Stimulated activated CD4-positive, alpha-beta T cell treated with anti-CD3 and anti-CD28 coated beads, Interleukin-12 subunit alpha, Interleukin-12 subunit beta, amount 100 ng/mL, for 4 hours (primary cell): ENCODE measurements around the gene BORCS5.
"Not testable (repeated sequence)": the region's sequence is repeated elsewhere in the genome, so short reads cannot be mapped to it uniquely, and the experiment has no call there.

Experiments
- DNase-seq: peaks from one replicate; pipeline ENCODE4 v3.0.0-alpha.2; 2020

Gene BORCS5

DNA sequence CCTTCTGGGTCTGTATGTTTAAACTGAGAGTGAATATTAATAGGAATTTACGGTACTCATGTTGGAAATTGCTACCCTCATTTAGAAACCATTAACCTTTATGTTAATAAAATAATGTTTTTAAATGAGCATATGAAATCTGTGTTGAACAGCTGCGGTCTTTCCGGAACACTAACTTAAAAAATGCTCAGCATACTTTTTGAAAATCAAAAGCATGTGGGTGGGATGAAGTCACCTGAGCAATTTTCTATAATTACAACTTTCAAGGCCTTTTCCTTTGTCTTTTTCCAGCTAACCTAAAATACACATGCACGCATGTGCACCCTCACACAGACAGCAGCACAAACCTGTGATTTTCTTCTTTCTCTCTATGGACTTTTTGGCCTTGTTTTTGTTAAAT, 39.8 kb downstream of the BORCS5 start:
- DNase-seq, result no peak

DNA sequence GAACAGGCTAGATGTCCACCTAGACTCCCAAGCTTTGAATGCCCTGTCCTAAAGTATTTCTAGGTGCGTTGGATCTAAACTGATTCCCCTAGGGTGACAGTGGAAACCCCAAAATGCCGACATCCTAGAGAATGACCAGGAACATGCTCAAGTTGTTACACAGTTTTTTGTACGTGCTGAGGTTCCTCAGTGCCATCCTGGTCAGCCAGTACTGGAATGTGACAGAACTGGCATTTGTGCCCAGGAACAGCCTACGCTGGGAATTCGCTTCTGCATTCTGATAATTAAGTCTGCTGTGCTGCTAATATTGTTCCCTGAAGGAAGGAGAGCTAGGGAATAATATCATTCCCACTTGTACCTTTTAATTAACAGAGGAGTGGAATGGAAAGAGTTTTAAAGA, 40.3 kb downstream of the BORCS5 start:
- no peak for DNase-seq

DNA sequence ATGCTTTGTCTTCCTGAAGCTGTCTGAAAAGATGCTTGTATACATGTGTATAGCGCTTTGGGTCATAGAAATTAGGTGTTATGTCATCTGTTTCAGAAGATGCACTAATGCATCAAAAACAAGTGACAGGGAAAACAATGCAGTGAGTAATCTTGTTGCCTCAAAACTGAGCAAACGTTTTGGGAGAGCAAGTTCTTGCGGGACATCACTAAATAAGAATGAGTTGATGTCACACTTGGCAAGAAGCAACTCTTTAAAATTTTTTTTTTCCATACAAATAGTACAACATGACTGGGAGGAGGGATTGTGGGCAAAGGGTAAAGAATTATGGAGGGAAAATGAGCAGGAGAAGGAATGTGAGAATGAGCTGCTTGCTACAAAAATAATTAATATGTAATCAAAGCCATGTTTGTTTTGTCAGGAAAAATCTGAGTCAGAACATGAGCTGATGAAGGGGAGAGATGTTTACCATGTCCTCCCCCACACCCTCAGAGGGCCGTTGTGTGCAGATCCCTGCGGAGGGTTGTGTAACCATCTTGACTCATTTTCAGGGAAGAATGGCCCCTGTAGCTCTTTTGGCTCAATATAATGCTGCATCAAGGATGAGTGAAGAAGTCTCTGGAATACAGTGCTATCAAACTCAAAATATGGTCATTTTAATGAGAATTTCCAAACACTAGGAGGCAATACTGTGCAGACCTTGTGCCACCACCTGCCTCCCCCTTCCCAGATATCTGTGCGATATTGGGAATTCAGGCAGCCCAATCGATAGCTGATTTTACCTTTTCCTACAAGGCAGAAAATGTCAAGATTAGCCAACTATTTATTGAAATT, 41.4 kb downstream of the BORCS5 start:
- no peak for DNase-seq

DNA sequence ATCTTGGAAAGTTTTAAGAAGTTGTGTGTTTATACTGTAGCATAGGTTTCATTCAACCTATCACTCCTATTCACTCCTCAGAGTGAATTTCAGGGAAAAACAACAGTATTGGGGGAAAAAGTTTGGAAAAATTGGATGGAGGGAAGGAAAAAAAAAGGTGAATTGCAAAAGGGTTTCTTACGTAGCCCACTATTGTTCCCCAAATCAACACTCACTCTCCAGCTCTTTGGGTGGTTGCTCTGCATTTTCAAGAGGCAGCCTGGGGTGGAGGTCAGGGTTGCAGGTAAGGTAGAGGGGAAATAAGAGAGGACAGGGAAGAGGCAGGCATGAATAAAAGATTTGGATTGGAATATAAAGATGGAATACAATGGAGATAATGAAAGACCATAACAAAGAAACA, 42.3 kb downstream of the BORCS5 start:
- no peak for DNase-seq

DNA sequence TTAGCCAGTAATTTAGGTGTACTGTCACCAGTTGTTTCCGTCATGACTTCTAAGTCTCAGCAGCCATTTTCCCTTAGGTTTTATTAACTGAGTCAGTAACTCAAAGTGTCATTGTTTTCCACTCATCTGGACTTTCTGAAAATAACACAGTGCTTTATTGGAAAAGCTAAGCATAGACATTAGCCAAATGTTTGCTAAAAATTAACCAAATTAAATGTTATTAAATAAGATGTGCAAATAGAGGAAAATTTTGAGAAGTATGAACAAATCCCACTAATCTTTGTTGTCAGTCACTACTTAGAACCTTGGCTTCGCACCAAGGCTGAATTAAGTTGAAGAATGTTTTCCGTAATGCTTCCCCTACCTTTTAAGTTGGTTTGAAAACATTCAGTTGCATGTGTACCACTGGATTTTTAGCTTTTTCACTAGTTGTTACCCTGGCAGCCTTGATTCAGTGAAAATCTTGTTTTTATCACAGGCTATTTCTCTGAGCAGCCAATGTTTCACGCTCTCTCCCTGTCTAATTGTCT, 43.0 kb downstream of the BORCS5 start:
- DNase-seq, result no peak

DNA sequence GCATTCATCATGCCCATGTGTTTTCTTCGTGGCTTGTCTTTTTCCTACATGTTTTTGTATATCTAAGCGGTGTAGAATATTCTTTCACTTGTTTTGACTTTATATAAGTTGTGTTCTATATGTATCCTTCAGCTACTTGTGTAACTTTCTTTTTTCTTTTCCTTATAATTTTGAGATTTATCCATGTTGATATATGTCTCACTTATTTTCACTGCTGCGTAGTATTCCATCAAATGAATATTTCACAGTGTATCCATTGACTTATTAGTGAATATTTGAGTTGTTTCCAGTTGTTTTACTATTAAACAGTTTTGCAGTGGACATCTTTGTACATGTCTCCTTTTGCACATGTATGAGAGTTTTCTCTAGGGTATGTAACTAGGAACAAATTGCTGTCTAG, 43.9 kb downstream of the BORCS5 start:
- DNase-seq, result no peak

DNA sequence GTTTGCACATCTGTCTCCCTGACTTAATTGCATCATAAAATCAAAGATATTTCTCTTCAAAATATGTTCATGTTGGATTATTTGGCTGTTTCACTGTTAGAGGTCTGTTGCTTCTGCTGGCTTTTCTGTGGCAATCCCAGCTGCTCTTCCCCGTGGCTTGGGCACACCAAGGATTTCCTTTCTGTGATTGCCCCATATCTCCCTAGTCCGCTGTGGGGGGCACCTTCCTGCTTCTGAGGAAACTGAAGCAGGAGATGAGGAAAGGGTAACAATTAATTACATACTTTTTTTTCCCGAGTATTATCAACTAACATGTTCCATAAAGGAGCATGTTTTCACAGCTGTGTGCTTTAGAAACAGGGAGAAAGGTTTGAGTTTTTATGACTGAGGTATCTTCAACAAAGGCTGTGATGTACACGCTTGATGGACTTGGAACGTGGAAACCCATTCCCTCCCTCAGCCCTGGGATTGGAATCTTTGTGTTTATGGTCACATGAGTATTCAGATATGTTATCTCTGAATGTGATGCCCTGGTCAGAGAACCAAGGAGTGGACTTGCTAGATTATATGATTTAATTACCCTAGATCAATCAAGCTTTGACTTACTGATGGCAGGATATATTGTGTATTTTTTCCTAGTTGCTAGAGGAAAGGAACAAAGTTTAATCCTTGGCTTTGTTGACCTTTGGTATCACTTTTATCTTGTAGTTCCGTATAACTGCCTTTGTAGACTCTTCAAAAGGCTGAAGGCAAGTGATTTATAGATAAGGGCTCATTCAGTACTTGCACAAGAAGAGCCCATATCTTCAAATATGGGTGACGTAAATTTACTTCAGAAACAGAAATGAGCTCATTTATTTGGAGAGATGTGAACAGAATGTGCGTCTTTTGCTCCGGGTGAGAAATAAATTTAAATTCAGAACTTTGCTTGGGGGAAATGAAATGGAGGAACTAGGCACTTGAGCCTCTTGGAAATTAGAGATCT, 46.7 kb downstream of the BORCS5 start:
- no peak for DNase-seq

DNA sequence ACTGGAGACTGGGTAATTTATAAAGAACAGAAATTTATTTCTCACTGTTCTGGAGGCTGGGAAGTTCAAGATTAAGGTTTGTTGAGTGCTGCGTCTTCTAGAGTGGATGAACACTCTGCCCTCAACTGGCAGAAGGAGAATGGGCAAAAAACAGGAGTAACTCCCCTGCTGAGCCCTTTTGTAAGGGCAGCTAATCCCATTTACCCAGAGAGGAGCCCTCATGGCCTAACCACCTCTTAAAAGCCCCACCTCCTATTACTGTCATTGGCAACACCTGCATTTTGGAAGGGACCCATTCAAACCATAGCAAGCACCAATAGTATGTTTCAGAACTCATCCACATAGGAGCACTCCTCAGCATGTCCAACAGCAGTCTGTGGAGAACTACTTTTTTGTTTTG, 47.4 kb downstream of the BORCS5 start:
- no peak for DNase-seq

DNA sequence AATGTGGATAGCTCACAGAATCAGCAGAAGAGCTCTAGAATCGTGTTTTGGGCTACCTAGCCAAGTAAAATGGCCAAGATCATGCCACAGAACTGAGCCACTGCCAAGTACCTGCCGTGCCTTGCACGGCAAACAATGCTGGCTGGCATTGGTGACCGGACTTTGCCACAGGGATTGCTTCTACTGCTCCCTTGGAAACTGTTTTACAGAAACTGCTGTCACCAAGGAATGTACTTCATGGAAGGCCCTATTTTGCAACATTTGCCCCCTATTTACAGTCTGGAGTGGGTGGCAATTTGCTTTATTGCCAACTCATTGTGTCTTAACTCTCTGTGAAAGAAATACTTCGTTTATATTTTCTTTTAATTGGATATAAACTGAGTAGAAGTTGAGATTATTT, 49.0 kb downstream of the BORCS5 start:
- no peak for DNase-seq

DNA sequence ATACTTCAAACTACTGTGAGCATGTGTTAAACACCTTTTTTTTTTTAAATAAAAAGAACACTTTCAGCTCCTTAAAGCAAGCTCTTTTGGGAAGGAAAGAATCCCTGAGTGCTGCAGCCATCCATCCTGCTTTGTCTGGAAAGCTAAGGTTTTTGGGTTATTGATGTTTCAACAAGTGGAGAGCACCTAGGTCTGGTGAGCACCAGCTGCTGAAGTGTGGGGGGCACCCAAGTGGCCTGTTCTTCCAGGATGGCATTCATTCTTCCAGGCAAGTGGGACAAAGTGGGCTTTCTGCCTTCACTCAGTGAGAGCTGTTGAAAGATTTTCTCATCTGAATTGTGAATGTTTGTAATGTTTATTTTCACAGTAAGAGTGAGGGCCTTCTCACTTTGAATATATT, 49.9 kb downstream of the BORCS5 start:
- DNase-seq, result no peak

DNA sequence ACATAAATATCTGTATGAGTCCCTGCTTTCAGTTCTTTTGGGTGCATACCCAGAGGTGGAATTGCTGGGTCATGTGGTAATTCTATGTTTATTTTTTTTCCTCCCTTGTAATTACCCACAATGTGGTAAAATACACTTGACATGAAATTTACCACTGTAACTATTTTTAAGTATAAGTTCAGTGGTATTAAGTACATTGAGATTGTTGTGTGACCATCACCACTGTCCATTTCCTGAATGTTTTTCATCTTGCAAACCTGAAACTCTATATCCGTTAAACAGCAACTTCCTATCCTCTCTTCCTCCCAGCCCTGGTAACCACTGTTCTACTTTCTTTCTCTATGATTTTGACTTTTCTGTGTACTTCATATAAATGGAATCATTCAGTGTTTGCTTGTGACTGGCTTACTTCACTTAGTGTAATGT, 51.4 kb downstream of the BORCS5 start:
- no peak for DNase-seq

DNA sequence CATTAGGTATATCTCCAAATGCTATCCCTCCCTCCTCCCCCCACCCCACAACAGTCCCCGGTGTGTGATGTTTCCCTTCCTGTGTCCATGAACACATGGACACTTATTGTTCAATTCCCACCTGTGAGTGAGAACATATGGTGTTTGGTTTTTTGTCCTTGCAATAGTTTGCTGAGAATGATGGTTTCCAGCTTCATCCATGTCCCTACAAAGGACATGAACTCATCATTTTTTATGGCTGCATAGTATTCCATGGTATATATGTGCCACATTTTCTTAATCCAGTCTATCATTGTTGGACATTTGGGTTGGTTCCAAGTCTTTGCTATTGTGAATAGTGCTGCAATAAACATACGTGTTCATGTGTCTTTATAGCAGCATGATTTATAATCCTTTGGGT, 52.5 kb downstream of the BORCS5 start:
- DNase-seq, result not testable (repeated sequence)

DNA sequence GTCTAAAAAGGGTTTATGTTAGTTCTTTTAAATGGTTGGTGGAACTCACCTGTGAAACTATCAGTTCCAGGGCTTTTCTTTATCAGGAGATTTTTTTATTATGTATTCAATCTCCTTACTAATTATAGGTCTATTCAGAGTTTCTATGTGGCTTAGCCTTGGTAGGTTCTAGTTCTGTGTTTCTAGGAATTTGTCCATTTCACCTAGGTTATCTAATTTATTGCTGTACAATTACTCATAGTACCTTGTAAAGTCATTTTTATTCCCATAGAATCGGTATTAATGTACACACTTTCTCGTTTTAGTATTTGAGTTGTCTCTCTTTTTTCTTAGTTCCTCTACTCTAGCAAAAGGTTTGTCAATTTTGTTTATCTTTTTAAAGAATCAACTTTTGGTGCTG, 59.0 kb downstream of the BORCS5 start:
- DNase-seq, result no peak

DNA sequence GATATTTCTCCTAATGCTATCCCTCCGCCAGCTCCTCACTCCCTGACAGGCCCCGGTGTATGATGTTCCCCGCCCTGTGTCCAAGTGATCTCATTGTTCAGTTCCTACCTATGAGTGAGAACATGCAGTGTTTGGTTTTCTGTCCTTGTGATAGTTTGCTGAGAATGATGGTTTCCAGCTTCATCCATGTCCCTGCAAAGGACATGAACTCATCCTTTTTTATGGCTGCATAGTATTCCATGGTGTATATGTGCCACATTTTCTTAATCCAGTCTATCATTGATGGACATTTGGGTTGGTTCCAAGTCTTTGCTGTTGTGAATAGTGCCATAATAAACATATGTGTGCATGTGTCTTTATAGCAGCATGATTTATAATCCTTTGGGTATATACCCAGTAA, 62.3 kb downstream of the BORCS5 start:
- DNase-seq, result not testable (repeated sequence)

DNA sequence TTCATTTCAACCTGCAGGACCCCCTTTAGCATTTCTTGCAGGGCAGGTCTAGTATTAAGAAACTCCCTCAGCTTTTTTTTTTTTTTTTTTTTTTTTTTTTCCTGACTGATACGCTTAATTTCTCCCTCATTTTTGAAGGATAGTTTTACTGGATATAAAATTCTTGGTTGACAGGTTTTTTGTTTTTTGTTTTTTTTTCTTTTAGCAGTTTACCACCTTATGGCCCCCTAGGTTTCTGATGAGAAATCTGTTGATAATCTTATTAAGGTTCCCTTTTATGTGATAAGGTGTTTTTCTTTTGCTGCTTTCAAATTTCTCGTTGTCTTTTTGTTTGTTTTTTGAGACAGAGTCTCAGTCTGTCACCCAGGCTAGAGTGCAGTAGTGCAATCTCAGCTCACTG, 66.5 kb downstream of the BORCS5 start:
- no peak for DNase-seq

DNA sequence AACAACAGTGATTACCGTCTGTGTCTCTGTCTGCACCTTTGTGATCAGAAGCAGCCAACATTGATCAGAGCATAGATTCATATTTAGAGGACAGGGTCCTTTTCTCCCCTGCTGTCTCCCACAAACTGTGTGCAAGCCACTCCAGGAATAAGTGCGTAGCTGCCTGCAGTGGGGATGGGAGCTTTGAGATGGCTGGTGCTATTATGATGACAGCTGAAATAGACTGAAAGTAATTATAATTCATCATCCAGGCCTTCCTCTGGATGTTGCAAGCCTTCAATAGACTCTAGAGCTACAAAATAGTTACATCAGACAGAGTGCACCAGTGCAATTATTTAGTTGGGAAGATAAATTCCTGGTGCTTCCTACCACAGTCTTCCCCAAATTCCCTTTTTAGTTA, 68.1 kb downstream of the BORCS5 start:
- no peak for DNase-seq

DNA sequence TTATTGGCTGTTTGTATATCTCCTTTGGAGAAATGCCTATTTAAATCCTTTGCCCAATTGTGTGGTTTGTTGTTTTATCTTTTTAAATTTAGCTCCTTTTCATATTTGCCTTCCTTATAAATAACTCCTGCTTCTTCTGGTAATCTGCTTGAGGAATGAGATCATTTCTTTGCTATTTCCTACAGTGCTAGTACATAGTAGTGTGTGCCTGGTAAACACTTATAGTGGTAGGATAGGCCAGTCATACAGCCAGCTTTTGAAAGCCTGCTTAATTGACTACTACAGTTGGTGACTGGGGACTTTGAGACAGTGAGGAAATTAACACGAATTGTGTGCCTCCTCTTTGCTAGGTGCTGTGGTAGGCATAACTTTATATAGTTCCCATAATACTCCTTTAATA, 68.7 kb downstream of the BORCS5 start:
- no peak for DNase-seq

DNA sequence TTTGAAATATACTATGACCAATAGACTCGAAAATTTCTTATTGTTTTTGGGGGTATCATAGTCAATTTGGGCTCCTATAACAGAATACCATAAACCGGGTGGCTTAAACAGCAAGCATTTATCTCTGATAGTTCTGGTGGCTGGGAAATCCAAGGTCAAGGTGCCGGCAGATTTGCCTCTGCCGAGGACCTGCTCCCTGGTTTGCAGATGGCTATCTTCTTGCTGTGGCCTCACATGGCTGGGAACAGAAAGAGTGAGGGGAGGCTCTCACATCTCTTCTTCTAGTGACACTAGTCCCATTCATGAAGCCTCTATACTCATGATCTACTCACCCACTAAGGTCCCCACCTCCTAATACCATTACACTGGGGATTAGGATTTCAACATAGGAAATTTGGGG, 70.7 kb downstream of the BORCS5 start:
- no peak for DNase-seq

DNA sequence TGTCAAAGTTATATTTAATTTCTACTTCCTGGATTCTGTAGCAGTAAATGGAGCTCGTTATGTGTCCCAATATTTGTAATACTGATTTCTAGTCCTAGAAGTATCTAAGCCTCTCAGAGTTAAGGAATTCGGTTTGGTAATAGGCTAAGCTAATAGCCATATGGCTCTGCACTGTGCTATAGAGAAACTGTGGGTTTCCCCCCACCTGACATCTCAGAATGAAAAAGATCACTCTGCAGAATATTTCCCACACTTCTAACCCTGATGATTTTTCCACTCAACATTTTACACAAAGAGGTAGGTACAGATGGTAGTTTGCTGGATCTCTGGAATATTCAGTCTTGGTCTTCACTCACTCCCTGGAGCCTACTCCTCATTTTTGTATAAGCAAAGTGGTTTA, 71.2 kb downstream of the BORCS5 start:
- DNase-seq, result no peak

DNA sequence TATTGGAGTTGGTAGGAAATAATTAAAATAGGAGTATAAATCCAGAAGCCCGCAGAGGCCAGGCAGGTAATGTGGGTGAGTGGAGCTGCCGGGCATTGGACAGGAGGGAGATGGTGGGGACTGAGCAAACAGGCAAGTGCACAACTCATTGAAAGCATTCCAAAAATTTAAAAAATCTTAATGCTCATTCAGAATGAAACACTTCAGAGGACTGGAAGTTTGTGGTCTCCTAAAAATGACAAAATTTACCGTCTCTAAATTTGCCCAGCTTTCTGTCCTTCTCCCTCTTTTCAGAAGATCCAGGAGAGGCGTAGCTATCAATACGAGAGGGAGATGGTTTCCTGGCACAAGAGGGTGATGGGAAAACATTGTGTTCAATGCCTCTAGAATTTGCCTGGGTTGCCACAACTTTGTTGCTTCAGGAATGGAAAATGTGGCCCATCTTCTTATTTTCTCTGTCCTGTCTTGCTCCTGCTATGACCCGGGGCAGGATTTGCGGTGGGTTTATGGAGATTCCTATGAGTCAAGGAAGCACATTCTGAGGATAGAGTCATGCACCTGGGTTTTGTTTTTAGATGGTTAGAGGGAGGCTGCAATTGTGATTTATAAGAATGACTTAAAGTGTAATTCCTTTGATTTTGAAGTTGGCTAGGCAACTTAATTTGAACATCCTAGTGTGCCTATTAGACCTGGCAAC, 72.2 kb downstream of the BORCS5 start:
- no peak for DNase-seq

DNA sequence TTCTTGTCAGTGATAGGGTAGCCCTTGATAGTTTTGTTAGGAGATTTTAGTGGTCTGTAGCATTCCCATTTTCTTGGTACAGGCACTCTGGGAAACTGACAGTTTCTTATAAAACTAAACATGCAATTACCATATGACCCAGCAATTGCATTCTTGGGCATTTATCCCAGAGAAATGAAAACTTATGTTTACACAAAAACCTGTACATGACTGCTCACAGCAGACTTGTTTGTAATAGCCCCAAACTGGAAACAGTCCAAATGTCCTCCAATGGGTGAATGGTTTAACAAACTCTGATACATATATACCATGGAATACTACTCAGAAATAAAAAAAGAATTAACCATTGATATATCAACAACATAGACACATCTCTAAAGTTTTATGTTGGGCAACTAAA, 75.5 kb downstream of the BORCS5 start:
- DNase-seq, result no peak

DNA sequence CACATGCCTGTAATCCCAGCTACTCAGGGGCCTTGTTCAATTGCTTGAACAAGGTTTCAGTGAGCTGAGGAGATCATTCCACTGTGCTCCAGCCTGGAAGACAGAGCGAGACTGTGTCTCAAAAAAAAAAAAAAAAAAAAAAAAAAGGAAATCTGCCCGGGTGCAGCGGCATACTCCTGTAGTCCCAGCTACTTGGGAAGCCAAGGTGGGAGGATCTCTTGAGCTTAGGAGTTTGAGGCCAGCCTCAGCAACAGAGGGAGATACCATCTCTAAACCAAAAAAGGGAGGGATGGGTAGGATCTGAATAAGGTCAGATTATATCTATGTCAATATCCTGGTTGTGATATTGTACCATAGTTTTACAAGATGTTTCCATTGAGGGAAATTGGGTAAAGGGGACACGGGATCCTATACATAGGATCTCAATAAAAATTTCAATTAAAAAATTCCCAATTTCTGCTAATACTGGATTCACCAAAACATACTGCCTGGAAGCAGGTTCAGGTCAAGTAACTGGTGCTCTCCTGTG, 76.4 kb downstream of the BORCS5 start:
- no peak for DNase-seq

DNA sequence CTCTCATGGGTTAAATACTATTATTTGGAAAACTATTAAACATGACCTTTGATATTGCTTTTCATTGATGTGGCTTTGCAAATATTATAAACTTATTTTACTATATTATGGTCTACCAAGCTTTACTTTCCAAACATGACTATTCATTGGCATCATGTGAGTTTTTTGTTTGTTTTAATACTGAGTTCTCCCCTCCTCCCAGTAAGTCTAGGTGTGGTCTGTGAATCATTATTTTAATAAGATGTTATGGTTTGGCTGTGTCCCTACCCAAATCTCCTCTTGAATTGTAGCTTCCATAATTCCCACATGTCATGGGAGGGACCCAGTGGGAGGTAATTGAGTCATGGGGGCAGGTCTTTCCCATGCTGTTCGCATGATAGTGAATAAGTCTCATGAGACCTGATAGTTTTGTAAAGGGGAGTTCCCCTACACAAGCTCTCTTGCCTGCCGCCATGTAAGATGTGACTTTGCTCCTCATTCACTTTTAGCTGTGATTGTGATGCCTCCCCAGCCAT, 80.0 kb downstream of the BORCS5 start:
- DNase-seq, result no peak
